Measurements from ENCODE around the gene VWA3A. TPM values are rescaled to one million over a fixed set of nuclear protein-coding genes. Genes with fewer than 3 reads are reported as not detected.
A peak's percentile ranks its signal among the peaks of the same experiment; 100 is the strongest.

VWA3A gene
- total RNA-seq, 1 donor from 2014 or later, result 0.98 TPM

DNA sequence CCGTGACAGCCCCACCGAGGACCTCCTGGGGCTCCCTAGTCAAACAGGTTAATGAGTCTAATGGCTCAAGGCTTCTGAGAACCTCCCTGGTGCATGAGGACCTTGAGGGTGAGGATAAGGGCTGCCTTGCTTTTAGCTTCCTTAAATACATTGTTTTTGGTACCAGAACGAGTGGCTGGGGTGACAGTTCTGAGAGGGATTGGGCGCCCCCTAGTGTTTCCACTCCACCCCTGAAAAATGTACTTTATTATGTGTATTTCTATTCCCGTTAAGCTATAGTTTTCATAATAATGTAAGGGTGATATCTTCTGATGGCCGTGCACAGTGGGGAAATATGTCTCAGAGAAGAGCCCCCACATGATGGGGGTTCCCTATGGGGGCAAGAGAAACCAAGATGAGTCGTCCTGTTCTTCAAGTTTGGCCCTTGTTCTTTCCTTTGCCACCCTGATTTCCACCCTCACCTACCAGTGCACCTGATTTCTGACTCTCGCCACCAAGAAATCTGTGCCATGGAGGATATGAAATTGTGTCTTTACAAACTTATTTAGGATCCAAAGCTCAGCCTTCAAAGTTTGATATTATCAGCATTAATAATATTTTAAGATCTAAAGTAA, 14.5 kb upstream of the VWA3A start:
- Mint-ChIP-seq H3K27me3 (no peaks in the 10 kb centered on the region), H3K4me1 (ENCODE audit: low read depth) (peaks cover 2% of the 10 kb centered on the region), H3K4me3 (ENCODE audit: low read depth) (no peak overlapping the region), H3K36me3 (ENCODE audit: insufficient read depth) (no peaks in the 10 kb centered on the region), H3K9me3 (ENCODE audit: low read depth) (no peaks in the 10 kb centered on the region), H3K27ac (no peak overlapping the region)
- peak; percentile 38 for DNase-seq (ENCODE audit: low spot score, unreplicated experiment)
- TF ChIP-seq, protein P1, sequence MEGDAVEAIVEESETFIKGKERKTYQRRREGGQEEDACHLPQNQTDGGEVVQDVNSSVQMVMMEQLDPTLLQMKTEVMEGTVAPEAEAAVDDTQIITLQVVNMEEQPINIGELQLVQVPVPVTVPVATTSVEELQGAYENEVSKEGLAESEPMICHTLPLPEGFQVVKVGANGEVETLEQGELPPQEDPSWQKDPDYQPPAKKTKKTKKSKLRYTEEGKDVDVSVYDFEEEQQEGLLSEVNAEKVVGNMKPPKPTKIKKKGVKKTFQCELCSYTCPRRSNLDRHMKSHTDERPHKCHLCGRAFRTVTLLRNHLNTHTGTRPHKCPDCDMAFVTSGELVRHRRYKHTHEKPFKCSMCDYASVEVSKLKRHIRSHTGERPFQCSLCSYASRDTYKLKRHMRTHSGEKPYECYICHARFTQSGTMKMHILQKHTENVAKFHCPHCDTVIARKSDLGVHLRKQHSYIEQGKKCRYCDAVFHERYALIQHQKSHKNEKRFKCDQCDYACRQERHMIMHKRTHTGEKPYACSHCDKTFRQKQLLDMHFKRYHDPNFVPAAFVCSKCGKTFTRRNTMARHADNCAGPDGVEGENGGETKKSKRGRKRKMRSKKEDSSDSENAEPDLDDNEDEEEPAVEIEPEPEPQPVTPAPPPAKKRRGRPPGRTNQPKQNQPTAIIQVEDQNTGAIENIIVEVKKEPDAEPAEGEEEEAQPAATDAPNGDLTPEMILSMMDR (IDR thresholded peaks at IDR 0.05; ENCODE audit: unreplicated experiment), result peak; percentile 95

DNA sequence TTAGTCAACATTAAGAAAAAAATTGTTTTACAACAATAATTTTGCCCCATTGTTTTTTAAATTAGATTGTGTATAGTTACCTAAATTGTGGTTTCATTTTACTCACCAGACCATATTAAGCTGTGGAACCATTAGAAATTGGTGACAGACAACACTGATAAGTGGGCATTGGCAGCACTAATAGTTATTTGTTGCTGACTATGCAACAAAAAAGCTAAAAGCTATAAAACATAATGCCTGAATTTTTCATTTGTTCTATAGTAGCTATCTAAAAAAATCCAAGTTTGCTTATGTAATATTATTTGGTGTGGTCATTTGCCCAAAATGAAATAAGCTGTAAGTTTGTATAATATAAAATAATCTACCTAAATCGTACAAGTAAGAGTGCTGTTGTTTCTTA, 13.7 kb upstream of the VWA3A start:
- Mint-ChIP-seq H3K9me3 (ENCODE audit: low read depth) (no peaks in the 10 kb centered on the region), H3K27me3 (no peaks in the 10 kb centered on the region), H3K4me1 (ENCODE audit: low read depth) (no peaks in the 10 kb centered on the region), H3K36me3 (ENCODE audit: insufficient read depth) (no peaks in the 10 kb centered on the region), H3K27ac (no peak overlapping the region), H3K4me3 (ENCODE audit: low read depth) (no peak overlapping the region)
- DNase-seq (ENCODE audit: low spot score, unreplicated experiment), result no peak
- TF ChIP-seq, protein P1 (IDR thresholded peaks at IDR 0.05; ENCODE audit: unreplicated experiment), result no peak

DNA sequence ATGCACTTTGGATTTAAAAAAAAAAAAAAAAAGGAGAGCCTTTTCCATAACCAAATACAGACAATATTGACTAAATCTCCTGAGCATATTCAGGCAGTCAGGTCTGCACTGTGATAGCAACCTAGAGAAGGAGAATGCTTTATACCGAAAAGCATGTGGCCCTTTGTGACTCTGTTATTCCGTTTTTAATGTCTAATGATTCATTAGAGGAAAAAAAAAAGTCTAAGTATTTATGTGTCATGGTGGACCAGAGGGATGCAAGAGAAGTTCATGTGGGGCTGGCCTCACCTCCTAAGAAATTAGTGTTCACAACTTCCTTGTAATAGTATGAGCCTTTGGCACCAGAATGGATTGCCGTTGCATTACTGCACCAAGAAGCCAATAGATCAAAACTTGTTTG, 11.3 kb upstream of the VWA3A start:
- TF ChIP-seq, protein P1 (IDR thresholded peaks at IDR 0.05; ENCODE audit: unreplicated experiment), result no peak
- no peaks in the 10 kb centered on the region for H3K9me3 Mint-ChIP-seq (ENCODE audit: low read depth)
- no peaks in the 10 kb centered on the region for H3K4me1 Mint-ChIP-seq (ENCODE audit: low read depth)
- H3K27ac Mint-ChIP-seq, result no peak overlapping the region
- DNase-seq (ENCODE audit: low spot score, unreplicated experiment), result no peak
- no peak overlapping the region for H3K4me3 Mint-ChIP-seq (ENCODE audit: low read depth)
- H3K27me3 Mint-ChIP-seq, result no peaks in the 10 kb centered on the region
- peaks cover 2% of the 10 kb centered on the region for H3K36me3 Mint-ChIP-seq (ENCODE audit: insufficient read depth)

DNA sequence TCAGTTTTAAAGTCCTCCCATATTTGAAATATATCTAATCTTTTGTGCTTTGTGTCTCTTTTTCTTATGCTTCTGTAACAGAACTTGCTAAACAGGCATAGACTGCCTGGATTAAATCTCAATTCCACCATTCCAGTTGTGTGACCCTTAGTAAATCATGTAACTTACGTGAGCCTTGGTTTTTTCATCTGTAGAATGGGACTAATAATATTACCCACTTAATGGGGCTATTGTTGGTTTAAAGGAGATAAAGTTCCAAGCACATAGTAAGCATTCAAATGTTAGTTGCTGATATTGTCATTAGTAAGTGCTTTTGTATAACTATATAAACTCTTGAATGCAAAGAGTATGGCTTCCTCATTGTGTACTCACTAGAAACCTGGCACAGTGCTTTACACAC, 5.9 kb upstream of the VWA3A start:
- no peaks in the 10 kb centered on the region for H3K27me3 Mint-ChIP-seq
- no peak overlapping the region for H3K27ac Mint-ChIP-seq
- peaks cover 2% of the 10 kb centered on the region for H3K36me3 Mint-ChIP-seq (ENCODE audit: insufficient read depth)
- DNase-seq (ENCODE audit: low spot score, unreplicated experiment), result no peak
- H3K4me1 Mint-ChIP-seq (ENCODE audit: low read depth), result no peaks in the 10 kb centered on the region
- TF ChIP-seq, protein P1 (IDR thresholded peaks at IDR 0.05; ENCODE audit: unreplicated experiment), result no peak
- H3K4me3 Mint-ChIP-seq (ENCODE audit: low read depth), result no peak overlapping the region
- H3K9me3 Mint-ChIP-seq (ENCODE audit: low read depth), result no peaks in the 10 kb centered on the region

DNA sequence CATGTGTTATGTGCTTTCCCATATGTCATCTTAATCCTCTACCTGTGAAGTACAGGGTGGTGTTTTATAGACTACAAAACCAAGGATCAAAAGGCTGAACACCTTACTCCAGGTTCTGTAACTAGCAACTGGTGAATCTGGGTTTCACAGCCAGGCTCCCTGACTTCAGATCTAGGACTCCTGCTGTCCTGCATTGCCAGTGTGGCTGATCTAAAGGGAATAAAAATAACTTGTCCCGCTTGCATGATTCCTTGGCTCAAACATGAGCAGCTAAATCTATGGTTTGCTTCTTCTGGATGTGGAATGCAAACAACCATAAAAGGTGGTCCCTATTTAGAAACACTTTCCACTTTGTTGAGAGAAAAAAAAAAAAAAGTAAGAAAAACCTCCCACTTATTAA, 3.7 kb upstream of the VWA3A start:
- H3K27me3 Mint-ChIP-seq, result peaks cover 6% of the 10 kb centered on the region
- DNase-seq (ENCODE audit: low spot score, unreplicated experiment), result no peak
- peaks cover 2% of the 10 kb centered on the region for H3K36me3 Mint-ChIP-seq (ENCODE audit: insufficient read depth)
- H3K27ac Mint-ChIP-seq, result no peak overlapping the region
- TF ChIP-seq, protein P1 (IDR thresholded peaks at IDR 0.05; ENCODE audit: unreplicated experiment), result no peak
- peaks cover 9% of the 10 kb centered on the region for H3K4me1 Mint-ChIP-seq (ENCODE audit: low read depth)
- H3K4me3 Mint-ChIP-seq (ENCODE audit: low read depth), result no peak overlapping the region
- H3K9me3 Mint-ChIP-seq (ENCODE audit: low read depth), result no peaks in the 10 kb centered on the region
